GM18867 (cell line): ENCODE data around the gene TARBP1.
"Not testable (repeated sequence)": the region's sequence is repeated elsewhere in the genome, so short reads cannot be mapped to it uniquely, and the experiment has no call there.

ENCODE experiments used
- ATAC-seq: cut with Tn5 transposase; IDR thresholded peaks from one replicate; pipeline ENCODE4 v1.9.1; 2021; ENCODE audit warnings: mild to moderate bottlenecking, moderate library complexity; ENCODE audit not compliant: unreplicated experiment

TARBP1 gene

DNA sequence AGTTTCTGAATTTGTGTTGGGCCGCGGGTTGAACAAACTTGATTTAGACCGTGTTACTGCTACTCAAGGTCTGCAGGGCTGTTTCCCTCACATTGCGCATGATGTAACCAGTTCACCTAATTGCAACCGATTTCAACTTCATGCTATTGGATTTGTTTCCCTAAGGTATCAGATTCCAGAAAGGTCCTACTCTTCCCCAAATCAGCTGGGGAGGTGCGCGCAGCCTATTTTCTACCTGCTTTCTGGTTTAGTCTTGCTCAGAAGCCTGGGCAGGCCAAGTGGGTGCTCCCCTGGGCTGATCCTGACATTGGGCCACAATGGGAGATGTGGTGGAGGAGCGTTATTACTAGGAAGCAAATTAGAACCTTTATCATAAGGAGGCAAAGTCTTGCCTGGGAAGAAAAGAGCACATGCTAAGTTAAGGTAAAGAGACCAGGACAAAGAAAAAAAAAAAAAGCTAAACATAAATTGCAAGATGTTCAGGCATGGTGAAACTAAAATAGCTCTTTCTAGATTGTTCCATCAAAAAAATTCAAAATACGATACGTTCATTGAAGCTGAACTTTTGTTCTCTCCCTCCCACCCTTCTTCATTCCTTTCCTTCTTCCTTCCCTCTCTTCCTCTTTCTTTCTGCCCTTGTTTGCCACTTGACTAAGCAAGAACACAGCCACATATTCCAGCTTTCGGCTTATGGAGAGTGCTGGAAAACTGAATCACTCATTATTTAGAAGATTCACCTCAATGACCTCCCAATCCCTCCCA is 28.8 kb upstream of the TARBP1 start:
- no peak for ATAC-seq

DNA sequence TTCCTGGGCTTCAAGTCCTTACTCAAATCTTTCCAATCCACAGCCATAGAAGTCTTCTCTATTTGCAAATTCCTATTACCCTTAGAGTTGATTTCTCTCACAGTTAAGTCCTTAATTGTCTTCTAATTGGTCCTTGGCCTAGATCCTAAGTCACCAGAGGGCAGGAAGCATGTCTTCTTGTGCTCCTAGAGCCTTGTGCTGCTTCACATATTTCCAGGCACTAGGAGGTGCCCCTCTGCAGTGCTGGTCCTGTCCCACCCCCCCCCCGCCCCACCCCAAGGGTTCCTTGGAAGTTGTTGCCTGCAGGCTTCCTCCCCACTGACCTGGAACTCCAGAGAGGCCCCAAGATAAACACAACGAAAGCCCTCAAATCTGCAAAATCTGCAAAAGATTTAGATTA is 28.1 kb upstream of the TARBP1 start:
- no peak for ATAC-seq

- no peak for ATAC-seq
These were observed 26.8 kb upstream of the TARBP1 start for GRCh38 chr1:234505769-234506102.

- no peak for ATAC-seq
These were observed 26.2 kb upstream of the TARBP1 start for GRCh38 chr1:234504969-234505768.

DNA sequence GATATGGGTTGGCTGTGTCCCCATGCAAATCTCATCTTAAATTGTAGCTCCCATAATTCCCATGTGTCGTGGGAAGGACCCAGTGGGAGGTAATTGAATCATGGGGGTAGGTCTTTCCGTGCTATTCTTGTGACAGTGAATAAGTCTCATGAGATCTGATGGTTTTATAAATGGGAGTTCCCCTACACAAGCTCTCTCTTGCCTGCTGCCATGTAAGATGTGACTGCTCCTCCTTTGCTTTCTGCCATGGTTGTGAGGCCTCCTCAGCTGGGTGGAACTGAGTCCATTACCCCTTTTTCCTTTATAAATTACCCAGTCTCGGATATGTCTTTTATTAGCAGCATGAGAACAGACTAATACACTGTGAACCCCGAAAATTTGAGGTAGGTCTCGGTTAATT is 25.3 kb upstream of the TARBP1 start:
- ATAC-seq = not testable (repeated sequence)

GRCh38 chr1:234503193-234504050 is 24.4 kb upstream of the TARBP1 start:
- ATAC-seq = no peak

- no peak for ATAC-seq
These were observed 23.8 kb upstream of the TARBP1 start for GRCh38 chr1:234502785-234503184.

GRCh38 chr1:234500269-234500668 is 21.3 kb upstream of the TARBP1 start:
- no peak for ATAC-seq

- no peak for ATAC-seq
These were observed 20.9 kb upstream of the TARBP1 start for GRCh38 chr1:234499943-234500245.

GRCh38 chr1:234499119-234499942 is 20.4 kb upstream of the TARBP1 start:
- ATAC-seq = peak; percentile 48

- ATAC-seq = no peak
These were observed 19.6 kb upstream of the TARBP1 start for GRCh38 chr1:234498448-234499118.

DNA sequence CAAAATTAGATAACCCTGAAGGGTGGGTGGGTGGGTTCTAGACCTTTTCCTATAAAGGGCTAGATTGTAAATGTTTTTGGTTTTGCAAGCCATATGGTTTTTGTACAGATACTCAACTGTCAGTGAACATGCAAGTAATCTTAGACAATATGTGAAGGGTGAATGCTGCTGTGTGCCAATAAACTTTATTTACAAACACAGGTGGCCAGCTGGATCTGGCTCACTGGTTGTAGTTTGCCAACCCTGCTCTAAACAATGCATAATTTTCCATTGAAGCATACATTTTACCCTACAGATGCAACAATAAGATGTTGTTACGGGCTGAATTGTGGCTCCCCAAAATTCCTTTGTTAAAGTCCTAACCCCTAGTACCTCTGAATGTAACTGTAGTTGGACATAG is 18.6 kb upstream of the TARBP1 start:
- no peak for ATAC-seq

DNA sequence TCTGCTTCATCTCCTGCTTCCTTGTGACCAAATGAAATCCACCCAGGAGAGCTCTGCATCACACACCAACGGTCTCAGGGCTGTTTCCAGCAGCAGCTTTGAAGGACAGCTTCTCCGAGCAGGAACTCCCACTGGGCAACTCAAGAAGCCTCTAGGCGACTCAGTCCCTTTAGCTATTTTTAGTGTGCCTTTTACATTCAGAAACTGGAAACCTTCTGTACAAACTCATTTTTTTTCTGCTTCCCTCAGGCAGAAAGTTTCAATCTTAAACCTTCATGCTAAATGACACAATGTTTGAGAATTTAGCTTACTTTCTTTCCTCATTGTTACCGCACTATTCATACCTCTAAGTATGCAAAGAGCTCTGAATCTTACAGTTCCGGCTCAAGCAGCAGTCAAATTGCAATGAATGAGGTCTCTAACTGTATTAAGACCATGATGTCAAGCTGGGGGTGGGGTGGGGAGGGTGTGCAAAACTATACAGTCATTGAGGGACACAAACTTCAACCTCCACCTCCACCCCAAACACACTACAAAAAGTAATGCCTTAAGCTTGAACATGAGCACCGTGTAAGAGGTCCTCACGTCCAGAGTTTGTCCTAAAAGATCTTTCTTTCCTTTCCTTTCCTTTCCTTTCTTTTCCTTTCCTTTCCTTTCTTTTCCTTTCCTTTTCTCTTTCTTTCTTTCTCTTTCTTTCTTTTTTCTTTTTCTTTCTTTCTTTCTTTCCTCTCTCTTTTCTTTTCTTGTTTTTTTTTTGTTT is 16.4 kb upstream of the TARBP1 start:
- ATAC-seq = peak; percentile 76

- no peak for ATAC-seq
These were observed 15.1 kb upstream of the TARBP1 start for GRCh38 chr1:234494049-234494448.

- ATAC-seq = no peak
These were observed 12.0 kb upstream of the TARBP1 start for GRCh38 chr1:234490793-234491479.

DNA sequence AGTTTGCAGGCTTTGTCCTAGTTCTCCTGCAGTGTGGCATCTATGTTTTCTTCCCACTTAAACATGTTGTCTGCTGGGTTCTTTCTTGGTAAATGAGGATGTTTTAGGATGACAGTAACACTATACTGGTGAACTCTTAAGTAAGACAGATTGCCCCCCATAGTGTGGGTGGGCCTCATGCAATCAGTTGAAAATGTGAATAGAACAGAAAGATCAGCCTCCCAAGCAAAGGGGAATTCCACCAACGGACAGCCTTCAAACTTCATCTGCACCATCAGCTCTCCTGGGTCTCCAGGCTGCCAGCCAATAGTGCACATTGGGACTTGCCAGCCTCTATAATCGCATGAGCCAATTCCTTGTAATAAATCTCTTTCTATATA is 10.7 kb upstream of the TARBP1 start:
- ATAC-seq = no peak

GRCh38 chr1:234489007-234489697 is 10.2 kb upstream of the TARBP1 start:
- no peak for ATAC-seq
